ENCODE data around the gene HBB.

HBB gene

GRCh38 chr11:5224538-5225479 lies 2.1 kb downstream of the HBB start:
- DNase-seq, result no peak

DNA sequence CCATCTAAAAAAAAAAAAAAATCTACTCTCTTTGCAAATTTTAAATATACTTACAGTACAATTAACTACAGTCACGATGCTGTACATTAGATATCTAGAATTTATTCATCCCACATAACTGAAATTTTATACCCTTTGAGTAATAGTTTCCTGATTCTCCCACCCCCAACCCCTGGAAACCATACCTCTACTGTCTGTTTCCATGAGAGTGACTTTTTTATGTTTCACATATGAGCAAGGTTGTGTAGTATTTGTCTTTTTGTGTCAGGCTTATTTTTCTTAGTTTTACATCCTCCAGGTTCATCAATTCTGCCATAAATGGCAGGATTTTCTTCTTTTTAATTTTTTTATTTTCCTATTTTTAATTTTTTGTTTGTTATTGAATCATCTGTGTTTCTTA lies 3.2 kb downstream of the HBB start:
- no peak for DNase-seq

- no peak for DNase-seq
These were observed 3.7 kb downstream of the HBB start for GRCh38 chr11:5223146-5223545.

DNA sequence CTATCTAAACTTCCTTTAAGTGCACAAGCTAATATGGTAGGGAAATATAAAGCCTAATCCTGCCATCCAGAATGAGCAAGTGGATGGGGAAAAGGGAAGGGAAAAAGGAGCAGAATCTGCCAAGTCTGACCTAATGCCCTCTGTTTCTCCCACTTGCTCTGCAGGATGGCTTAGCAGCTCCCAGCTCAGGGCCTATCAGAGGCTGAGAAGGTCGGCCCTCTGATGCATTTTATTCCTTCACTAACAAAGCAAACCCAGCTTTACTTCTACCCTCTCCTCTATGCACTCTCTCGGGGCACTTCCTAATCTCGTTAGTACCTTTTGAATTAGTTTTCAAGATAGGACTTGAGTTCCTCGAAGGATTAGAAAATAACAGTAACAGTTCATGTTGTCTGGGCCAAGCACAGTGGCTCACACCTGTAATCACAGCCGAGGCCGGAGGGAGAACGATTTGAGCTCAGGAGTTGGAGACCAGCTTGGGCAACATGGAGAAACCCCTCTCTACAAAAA lies 16.4 kb downstream of the HBB start:
- DNase-seq, result no peak

GRCh38 chr11:5204787-5205186 lies 22.1 kb downstream of the HBB start:
- DNase-seq, result no peak

GRCh38 chr11:5203366-5203765 lies 23.5 kb downstream of the HBB start:
- DNase-seq, result no peak

DNA sequence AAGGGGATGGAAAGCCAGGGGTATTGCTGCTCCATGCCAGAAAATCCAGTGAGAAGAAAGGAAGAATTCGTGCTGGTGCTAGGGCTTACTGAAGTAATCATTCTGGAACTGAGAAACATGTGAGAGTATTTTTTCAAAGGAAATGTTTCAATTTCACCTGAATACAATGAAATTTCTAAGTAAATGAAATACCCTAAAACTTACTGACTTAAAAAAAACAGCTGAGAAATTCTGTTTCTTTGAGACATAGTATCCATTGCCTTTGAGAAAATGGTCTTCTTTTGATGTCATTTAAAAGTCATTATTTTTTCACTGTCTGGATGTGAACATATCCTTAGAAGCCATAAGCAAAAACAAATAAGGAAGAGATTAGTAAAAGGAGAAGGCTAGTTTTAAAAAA lies 26.3 kb downstream of the HBB start, which contains the start of gene OR51V1:
Gene OR51V1, minus strand, starts transcription at position 101 of the 400 bp plus-strand sequence. Its CDS starts 0 bp downstream, at position 101.
- no peak for DNase-seq

DNA sequence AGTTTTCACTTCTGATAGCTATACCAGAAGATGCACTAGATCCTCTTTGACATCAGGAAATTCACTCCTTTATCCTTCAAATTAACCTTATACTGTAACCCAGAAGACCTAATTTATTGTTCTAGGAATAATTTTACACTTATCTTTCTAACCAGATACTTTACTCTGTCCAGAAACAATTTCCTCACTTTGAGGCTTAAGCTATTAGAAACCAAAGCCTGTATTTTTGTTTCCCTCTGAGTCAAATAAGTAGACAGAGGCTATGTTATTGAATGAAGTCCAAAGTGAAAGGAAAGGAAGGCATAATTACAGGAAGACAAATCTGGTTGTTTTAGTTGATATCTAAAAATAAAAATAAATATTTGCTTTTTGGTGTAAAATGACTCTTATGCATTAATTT lies 28.6 kb downstream of the HBB start:
- no peak for DNase-seq

DNA sequence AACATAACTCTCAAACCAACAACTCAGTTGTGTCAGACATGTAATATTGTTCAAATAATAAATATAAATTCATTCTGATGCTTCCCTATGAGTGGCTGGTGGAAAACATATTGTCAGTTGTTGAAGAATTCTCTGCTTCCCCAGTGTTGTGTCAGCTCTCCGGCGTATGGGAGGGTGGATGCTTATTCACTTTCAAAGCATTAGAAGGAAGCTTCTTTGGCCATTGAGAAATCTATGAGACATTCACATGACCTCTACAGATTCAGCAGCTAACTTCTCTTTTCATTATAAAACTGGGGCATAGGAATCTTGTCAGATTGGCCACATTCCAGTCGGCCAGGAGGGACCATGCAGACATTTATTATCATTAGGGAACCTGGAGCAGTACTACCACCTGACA lies 29.3 kb downstream of the HBB start:
- DNase-seq, result no peak

GRCh38 chr11:5196731-5197130 lies 30.1 kb downstream of the HBB start:
- DNase-seq, result no peak

GRCh38 chr11:5196067-5196466 lies 30.8 kb downstream of the HBB start:
- DNase-seq, result no peak

- no peak for DNase-seq
These were observed 34.1 kb downstream of the HBB start for GRCh38 chr11:5192738-5193137.

- DNase-seq, result no peak
These were observed 38.7 kb downstream of the HBB start for GRCh38 chr11:5188201-5188600.

DNA sequence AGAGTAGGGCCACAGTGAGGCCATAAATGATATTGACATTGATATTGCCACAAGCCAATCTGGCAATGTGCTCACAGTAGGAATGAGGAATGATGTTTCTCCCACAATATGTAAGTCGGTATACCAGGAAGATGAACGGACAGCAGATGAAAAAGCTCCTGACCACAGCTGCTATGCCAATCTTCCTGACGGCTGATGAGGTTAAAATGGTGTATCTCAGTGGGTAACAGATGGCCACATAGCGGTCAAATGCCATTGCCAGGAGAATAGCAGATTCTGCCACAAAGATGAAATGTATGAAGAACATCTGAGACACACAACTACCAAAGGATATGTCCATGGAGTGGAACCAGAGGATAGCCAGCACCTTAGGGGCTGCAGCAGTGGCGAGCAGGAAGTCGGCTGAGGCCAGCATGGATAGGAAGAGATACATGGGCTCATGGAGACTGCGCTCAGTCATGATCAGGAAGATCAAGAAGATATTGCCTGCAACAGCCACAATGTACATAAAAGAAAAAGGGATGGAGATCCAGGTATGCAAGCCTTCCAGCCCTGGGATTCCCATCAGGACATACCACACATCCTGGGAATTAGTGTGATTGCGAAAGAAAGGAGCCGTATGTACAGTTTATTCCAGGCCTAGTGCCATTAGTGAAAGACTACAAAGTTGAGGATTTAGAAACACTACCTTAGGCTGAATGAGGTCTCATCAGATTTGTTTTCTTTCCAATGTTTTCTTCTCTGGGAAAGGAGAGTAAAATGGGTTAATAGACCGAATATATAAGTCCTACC lies 48.6 kb downstream of the HBB start:
- DNase-seq, result no peak

Measured in NCI-H1436 (cell line).